Endothelial cell of umbilical vein (primary cell): ENCODE measurements around the gene SPP2. TPM values are rescaled to one million over a fixed set of nuclear protein-coding genes. Genes with fewer than 3 reads are reported as not detected.

Experiments used
- BruUV-seq: library from RNA; stranded (reverse); fragments of 400-500 nt; replicated peaks from 2 replicates; lab custom pipeline; 2021; lab: Mats Ljungman, UMichigan
- CTCF ChIA-PET: fragments of 300-600, 350-600 bp; sonication (Branson Sonifier 250); formaldehyde crosslinking; loops from one replicate; lab custom pipeline; 2021; ENCODE audit warnings: antibody characterized with exemption, inconsistent platforms; lab: Charles Lee
- POLR2A ChIA-PET: fragments of 300-600, 350-600 bp; sonication (Branson Sonifier 250); formaldehyde crosslinking; loops from one replicate; lab custom pipeline; 2021; ENCODE audit warnings: antibody characterized with exemption, inconsistent platforms; lab: Charles Lee
- DNase-seq: peaks from one replicate; pipeline ENCODE4 v3.0.0-alpha.2; 2011; ENCODE audit warnings: low read depth, low spot score
- FAIRE-seq: peaks from 2 replicates; lab custom pipeline; 2011; peaks lifted over from hg19 to GRCh38; lab: Jason Lieb, UNC
- H2AFZ ChIP-seq: 2 replicates; pipeline ENCODE4 v1.6.0; 2012; ENCODE audit warnings: low read depth, low read length, control low read depth, inconsistent platforms
- H3K27ac ChIP-seq: 2 replicates; pipeline ENCODE4 v1.5.1; 2011; ENCODE audit warnings: low read depth, mild to moderate bottlenecking, control low read depth, low read length, moderate library complexity; ENCODE audit not compliant: insufficient read depth
- H3K27me3 ChIP-seq, 2 experiments: 2 replicates each; pipeline versions ENCODE4 v1.6.0 to v1.6.1; 2011; ENCODE audit warnings: low read length in 2 of 2, mixed read lengths in 1 of 2; ENCODE audit not compliant: control insufficient read depth in 2 of 2, insufficient read depth in 2 of 2
- H3K36me3 ChIP-seq, 2 experiments: 2 replicates in 1 of 2; 3 replicates in 1 of 2; pipeline ENCODE4 v1.5.1; 2011; ENCODE audit warnings: low read length in 2 of 2, mild to moderate bottlenecking in 1 of 2, moderate library complexity in 1 of 2; ENCODE audit not compliant: control insufficient read depth in 2 of 2, insufficient read depth in 2 of 2; ENCODE audit errors: extremely low read depth in 1 of 2
- H3K4me1 ChIP-seq: 3 replicates; pipeline ENCODE4 v1.5.1; 2011; ENCODE audit warnings: mild to moderate bottlenecking, low read length; ENCODE audit not compliant: control insufficient read depth, insufficient read depth; ENCODE audit errors: extremely low read depth
- H3K4me2 ChIP-seq: 2 replicates; pipeline ENCODE4 v1.6.1; 2011; ENCODE audit warnings: low read length, control low read depth, mixed read lengths; ENCODE audit not compliant: insufficient read depth
- H3K4me3 ChIP-seq, 3 experiments: fragments of 200-600 bp in 1 of 3; sonication (generic), shearing (Covaris generic) in 1 of 3; replicated peaks in 1 of 3; 2 replicates each; pipeline ENCODE4 v1.5.1; 2011 to 2016; ENCODE audit warnings: control low read depth in 3 of 3, low read length in 3 of 3, mild to moderate bottlenecking in 2 of 3, inconsistent platforms in 1 of 3, low read depth in 1 of 3, moderate library complexity in 1 of 3; ENCODE audit not compliant: insufficient read depth in 1 of 3
- H3K79me2 ChIP-seq: 2 replicates; pipeline ENCODE4 v1.6.0; 2012; ENCODE audit warnings: low read length, inconsistent platforms; ENCODE audit not compliant: control insufficient read depth, insufficient read depth
- H3K9ac ChIP-seq: replicated peaks from 2 replicates; pipeline ENCODE3; 2011; ENCODE audit warnings: low read length, control low read depth; ENCODE audit not compliant: insufficient read depth; ENCODE audit errors: extremely low read depth
- H3K9me1 ChIP-seq: replicated peaks from 3 replicates; pipeline ENCODE4 v1.6.0; 2011; ENCODE audit warnings: mild to moderate bottlenecking, low read length; ENCODE audit not compliant: control insufficient read depth, insufficient read depth; ENCODE audit errors: extremely low read depth
- H3K9me3 ChIP-seq: replicated peaks from 2 replicates; pipeline ENCODE4 v1.5.1; 2012; ENCODE audit warnings: low read length, inconsistent platforms; ENCODE audit not compliant: control insufficient read depth, insufficient read depth
- H4K20me1 ChIP-seq: replicated peaks from 2 replicates; pipeline ENCODE3; 2011; ENCODE audit warnings: mild to moderate bottlenecking, low read length; ENCODE audit not compliant: control insufficient read depth, insufficient read depth; ENCODE audit errors: extremely low read depth
- EZH2 ChIP-seq: IDR thresholded peaks from 2 replicates; pipeline ENCODE4 v1.6.1; 2012; ENCODE audit warnings: borderline replicate concordance, low read depth, mild to moderate bottlenecking, moderate library complexity, low read length, inconsistent platforms; ENCODE audit not compliant: severe bottlenecking
- FOS ChIP-seq: IDR thresholded peaks from 2 replicates; pipeline ENCODE4 v1.6.1; 2011; ENCODE audit warnings: mild to moderate bottlenecking, low read length, moderate library complexity, borderline replicate concordance; ENCODE audit not compliant: insufficient read depth
- GATA2 ChIP-seq: IDR thresholded peaks from 2 replicates; pipeline ENCODE4 v1.7.0; 2011; ENCODE audit warnings: low read depth, mild to moderate bottlenecking, moderate library complexity, mixed read lengths, low read length; ENCODE audit not compliant: insufficient read length, insufficient read depth
- JUN ChIP-seq: IDR thresholded peaks from 2 replicates; pipeline ENCODE4 v1.6.1; 2011; ENCODE audit warnings: borderline replicate concordance, low read depth; ENCODE audit not compliant: insufficient read length, insufficient read depth
- MAX ChIP-seq: IDR thresholded peaks from 2 replicates; pipeline ENCODE4 v1.6.1; 2011; ENCODE audit not compliant: insufficient read depth, insufficient read length
- POLR2A ChIP-seq: IDR thresholded peaks from 2 replicates; pipeline ENCODE4 v1.6.1; 2012; ENCODE audit warnings: low read depth, mild to moderate bottlenecking, control low read depth, low read length
- dilution Hi-C: fragments of 300-500 bp; cut with MboI; formaldehyde crosslinking; loops from one replicate; pipeline ENCODE4 v1.15.0; 2019; ENCODE audit warnings: low sequenced_read_pairs; ENCODE audit not compliant: extremely low pct_ligation_motif_present
- intact Hi-C: fragments of 100-400 bp; cut with micrococcal nuclease; formaldehyde crosslinking; loops from one replicate; pipeline ENCODE4 v1.10.0; 2022
- polyA plus RNA-seq, 4 experiments: library from polyadenylated mRNA; depleted of rRNA in 3 of 4; stranded (reverse) in 3 of 4; unstranded in 1 of 4; fragments of >200 nt; gene quantifications; 2 replicates each; pipeline versions ENCODE4 v1.2.1 to v1.2.3, GENCODE V29; 2011 to 2012; ENCODE audit warnings: missing spikeins in 1 of 4
- total RNA-seq: library from RNA; stranded (reverse); gene quantifications from 2 replicates; pipeline ENCODE4 v1.2.3, GENCODE V29; 2021
- TF ChIP-seq, protein P1 (sequence below), 2 donors: IDR thresholded peaks; 1 replicate in 1 of 2; 2 replicates in 1 of 2; pipeline ENCODE4 v1.5.1; 2011; ENCODE audit warnings: low read length in 2 of 2, mild to moderate bottlenecking in 2 of 2, moderate library complexity in 2 of 2, control low read depth in 1 of 2, inconsistent platforms in 1 of 2, low read depth in 1 of 2; ENCODE audit not compliant: insufficient read depth in 1 of 2; ENCODE audit errors: extremely low read depth in 1 of 2

The SPP2 gene
- total and polyA plus RNA-seq, 2 donors (not counting 3 experiments of a cell fraction or from before 2014, with no cell fraction given): not detected

DNA sequence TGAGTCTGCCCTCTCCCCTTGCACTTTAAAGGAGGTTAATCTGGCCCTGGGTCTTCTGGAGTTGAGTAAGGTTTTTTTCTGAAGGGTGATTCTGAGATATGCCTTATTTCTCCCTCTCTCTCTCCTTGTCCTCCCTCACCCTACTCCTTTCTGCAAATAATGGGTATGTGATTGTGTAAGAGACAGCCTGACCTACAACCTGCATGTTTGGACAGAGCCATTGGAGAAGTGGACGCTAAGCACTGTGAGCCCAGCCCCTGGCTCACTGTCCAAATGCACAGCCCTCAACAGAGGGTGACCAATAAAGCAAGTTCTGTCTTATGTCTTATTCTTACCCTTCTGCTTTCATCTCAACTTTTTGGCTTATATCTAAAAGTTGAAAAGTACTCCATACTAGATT, 71.5 kb downstream of the SPP2 start:
- dilution Hi-C loops (no loop called here), intact Hi-C loops (no loop called here)
- CTCF ChIA-PET: interaction anchor here (0.7 to 1.1 kb wide), 2 partner anchors 81 to 423 kb away, joined by 3 to 4 read pairs; no protein-coding TSS in a partner anchor
- Histone ChIP-seq H3K9ac (no peak overlapping the region), H2AFZ (no peak overlapping the region), H3K4me1 (no peaks in the 10 kb centered on the region), H3K36me3 (no peaks in the 10 kb centered on the region), H3K27me3 (peaks cover 0 to 2% of the 10 kb centered on the region in 2 experiments), H3K4me2 (no peak overlapping the region), H3K9me1 (no peaks in the 10 kb centered on the region), H3K4me3 (no peak overlapping the region), H3K9me3 (no peaks in the 10 kb centered on the region), H3K27ac (no peak overlapping the region), H4K20me1 (no peaks in the 10 kb centered on the region), H3K79me2 (no peaks in the 10 kb centered on the region)
- POLR2A ChIA-PET: no interaction called here
- TF ChIP-seq MAX (no peak), GATA2 (no peak), POLR2A (no peak), JUN (no peak), FOS (no peak), EZH2 (no peak)
- TF ChIP-seq, protein P1, sequence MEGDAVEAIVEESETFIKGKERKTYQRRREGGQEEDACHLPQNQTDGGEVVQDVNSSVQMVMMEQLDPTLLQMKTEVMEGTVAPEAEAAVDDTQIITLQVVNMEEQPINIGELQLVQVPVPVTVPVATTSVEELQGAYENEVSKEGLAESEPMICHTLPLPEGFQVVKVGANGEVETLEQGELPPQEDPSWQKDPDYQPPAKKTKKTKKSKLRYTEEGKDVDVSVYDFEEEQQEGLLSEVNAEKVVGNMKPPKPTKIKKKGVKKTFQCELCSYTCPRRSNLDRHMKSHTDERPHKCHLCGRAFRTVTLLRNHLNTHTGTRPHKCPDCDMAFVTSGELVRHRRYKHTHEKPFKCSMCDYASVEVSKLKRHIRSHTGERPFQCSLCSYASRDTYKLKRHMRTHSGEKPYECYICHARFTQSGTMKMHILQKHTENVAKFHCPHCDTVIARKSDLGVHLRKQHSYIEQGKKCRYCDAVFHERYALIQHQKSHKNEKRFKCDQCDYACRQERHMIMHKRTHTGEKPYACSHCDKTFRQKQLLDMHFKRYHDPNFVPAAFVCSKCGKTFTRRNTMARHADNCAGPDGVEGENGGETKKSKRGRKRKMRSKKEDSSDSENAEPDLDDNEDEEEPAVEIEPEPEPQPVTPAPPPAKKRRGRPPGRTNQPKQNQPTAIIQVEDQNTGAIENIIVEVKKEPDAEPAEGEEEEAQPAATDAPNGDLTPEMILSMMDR (IDR thresholded peaks at IDR 0.05; ENCODE audit: extremely low read depth in 1 of 2, insufficient read depth in 1 of 2, low read depth in 1 of 2, low read length in 2 of 2): no peak
- DNase-seq: no peak
- FAIRE-seq: no peak
- BruUV-seq: no TSS peak
